Panc1 (cell line): ENCODE measurements around the gene CXCR5.

Experiments
- POLR2AphosphoS5 ChIP-seq: IDR thresholded peaks from 2 replicates; pipeline ENCODE4 v1.6.1; 2012; ENCODE audit warnings: mild to moderate bottlenecking, low read depth, low read length, moderate library complexity
- SIN3A ChIP-seq: IDR thresholded peaks from 2 replicates; pipeline ENCODE4 v1.6.1; 2012; ENCODE audit warnings: low read depth, mild to moderate bottlenecking, low read length, moderate library complexity, borderline replicate concordance; ENCODE audit not compliant: insufficient read depth
- TF ChIP-seq, protein P1 (sequence below), 2 experiments: IDR thresholded peaks; 2 replicates each; pipeline ENCODE4 v1.6.1; 2011 to 2012; ENCODE audit warnings: low read depth in 2 of 2, control low read depth in 1 of 2, low read length in 1 of 2, mild to moderate bottlenecking in 1 of 2, moderate library complexity in 1 of 2; ENCODE audit not compliant: insufficient read depth in 1 of 2
- TF ChIP-seq, protein P2 (sequence below): fragments of 450-650 bp; IDR thresholded peaks from 2 replicates; pipeline ENCODE4 v1.5.1; 2017; ENCODE audit warnings: mild to moderate bottlenecking

DNA sequence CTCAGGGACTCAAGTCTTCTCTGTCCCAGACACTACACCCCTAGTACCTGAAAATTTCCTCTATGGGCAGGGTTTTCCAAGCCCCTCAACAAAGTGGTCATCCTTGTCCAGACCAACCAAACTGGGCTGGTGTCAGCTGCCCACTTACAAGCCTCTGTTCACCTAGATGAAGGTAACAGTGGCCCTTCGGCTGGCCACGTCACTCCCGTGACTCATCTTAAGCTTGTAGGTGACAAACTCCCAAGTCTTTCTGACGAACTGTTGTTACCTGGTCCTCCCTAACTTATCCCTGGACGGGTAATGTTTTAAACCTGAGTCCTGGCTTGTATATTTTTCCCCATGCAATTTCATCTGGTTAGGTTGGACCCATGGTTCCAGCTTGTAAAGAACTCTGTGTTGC, 4.7 kb downstream of the CXCR5 start:
- TF ChIP-seq POLR2AphosphoS5 (no peak), SIN3A (no peak)
- TF ChIP-seq, protein P1, sequence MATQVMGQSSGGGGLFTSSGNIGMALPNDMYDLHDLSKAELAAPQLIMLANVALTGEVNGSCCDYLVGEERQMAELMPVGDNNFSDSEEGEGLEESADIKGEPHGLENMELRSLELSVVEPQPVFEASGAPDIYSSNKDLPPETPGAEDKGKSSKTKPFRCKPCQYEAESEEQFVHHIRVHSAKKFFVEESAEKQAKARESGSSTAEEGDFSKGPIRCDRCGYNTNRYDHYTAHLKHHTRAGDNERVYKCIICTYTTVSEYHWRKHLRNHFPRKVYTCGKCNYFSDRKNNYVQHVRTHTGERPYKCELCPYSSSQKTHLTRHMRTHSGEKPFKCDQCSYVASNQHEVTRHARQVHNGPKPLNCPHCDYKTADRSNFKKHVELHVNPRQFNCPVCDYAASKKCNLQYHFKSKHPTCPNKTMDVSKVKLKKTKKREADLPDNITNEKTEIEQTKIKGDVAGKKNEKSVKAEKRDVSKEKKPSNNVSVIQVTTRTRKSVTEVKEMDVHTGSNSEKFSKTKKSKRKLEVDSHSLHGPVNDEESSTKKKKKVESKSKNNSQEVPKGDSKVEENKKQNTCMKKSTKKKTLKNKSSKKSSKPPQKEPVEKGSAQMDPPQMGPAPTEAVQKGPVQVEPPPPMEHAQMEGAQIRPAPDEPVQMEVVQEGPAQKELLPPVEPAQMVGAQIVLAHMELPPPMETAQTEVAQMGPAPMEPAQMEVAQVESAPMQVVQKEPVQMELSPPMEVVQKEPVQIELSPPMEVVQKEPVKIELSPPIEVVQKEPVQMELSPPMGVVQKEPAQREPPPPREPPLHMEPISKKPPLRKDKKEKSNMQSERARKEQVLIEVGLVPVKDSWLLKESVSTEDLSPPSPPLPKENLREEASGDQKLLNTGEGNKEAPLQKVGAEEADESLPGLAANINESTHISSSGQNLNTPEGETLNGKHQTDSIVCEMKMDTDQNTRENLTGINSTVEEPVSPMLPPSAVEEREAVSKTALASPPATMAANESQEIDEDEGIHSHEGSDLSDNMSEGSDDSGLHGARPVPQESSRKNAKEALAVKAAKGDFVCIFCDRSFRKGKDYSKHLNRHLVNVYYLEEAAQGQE (IDR thresholded peaks at IDR 0.05; ENCODE audit: insufficient read depth in 1 of 2, low read depth in 2 of 2, low read length in 1 of 2): no peak
- TF ChIP-seq, protein P2, sequence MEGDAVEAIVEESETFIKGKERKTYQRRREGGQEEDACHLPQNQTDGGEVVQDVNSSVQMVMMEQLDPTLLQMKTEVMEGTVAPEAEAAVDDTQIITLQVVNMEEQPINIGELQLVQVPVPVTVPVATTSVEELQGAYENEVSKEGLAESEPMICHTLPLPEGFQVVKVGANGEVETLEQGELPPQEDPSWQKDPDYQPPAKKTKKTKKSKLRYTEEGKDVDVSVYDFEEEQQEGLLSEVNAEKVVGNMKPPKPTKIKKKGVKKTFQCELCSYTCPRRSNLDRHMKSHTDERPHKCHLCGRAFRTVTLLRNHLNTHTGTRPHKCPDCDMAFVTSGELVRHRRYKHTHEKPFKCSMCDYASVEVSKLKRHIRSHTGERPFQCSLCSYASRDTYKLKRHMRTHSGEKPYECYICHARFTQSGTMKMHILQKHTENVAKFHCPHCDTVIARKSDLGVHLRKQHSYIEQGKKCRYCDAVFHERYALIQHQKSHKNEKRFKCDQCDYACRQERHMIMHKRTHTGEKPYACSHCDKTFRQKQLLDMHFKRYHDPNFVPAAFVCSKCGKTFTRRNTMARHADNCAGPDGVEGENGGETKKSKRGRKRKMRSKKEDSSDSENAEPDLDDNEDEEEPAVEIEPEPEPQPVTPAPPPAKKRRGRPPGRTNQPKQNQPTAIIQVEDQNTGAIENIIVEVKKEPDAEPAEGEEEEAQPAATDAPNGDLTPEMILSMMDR: no peak
